H9 (cell line): ENCODE data around the gene PDPN. TPM values are rescaled to one million over a fixed set of nuclear protein-coding genes. Genes with fewer than 3 reads are reported as not detected.

ENCODE experiments used
- DNase-seq: peaks from one replicate; pipeline ENCODE4 v3.0.0-alpha.2; 2017
- H2AFZ ChIP-seq: one replicate; pipeline ENCODE4 v1.6.1; 2013; ENCODE audit warnings: mild to moderate bottlenecking, low read length, control low read depth, moderate library complexity
- H2AK5ac ChIP-seq: 2 replicates; pipeline ENCODE4 v1.6.1; 2013; ENCODE audit warnings: low read length, control low read depth, mixed read lengths; ENCODE audit not compliant: insufficient read length
- H2BK120ac ChIP-seq: one replicate; pipeline ENCODE4 v1.6.1; 2013; ENCODE audit warnings: low read depth, mild to moderate bottlenecking, low read length, control low read depth, inconsistent platforms; ENCODE audit not compliant: poor library complexity, severe bottlenecking
- H2BK12ac ChIP-seq: 2 replicates; pipeline ENCODE4 v1.6.1; 2013; ENCODE audit warnings: low read length, control low read depth, mixed read lengths, low read depth; ENCODE audit not compliant: insufficient read length
- H2BK15ac ChIP-seq: 2 replicates; pipeline ENCODE4 v1.6.1; 2013; ENCODE audit warnings: low read depth, low read length, control low read depth
- H2BK20ac ChIP-seq: one replicate; pipeline ENCODE4 v1.6.1; 2013; ENCODE audit warnings: low read depth, mild to moderate bottlenecking, low read length, control low read depth, inconsistent platforms; ENCODE audit not compliant: poor library complexity, severe bottlenecking
- H2BK5ac ChIP-seq: 2 replicates; pipeline ENCODE4 v1.6.1; 2013; ENCODE audit warnings: low read length, control low read depth, mixed read lengths; ENCODE audit not compliant: insufficient read length
- H3K14ac ChIP-seq: 2 replicates; pipeline ENCODE4 v1.6.1; 2013; ENCODE audit warnings: low read length, control low read depth; ENCODE audit not compliant: insufficient read depth
- H3K18ac ChIP-seq: 2 replicates; pipeline ENCODE4 v1.6.1; 2013; ENCODE audit warnings: low read depth, mild to moderate bottlenecking, mixed read lengths, low read length, control low read depth; ENCODE audit not compliant: insufficient read length
- H3K23ac ChIP-seq: 2 replicates; pipeline ENCODE4 v1.6.1; 2013; ENCODE audit warnings: low read length, control low read depth, mixed read lengths, low read depth; ENCODE audit not compliant: insufficient read length
- H3K23me2 ChIP-seq: 2 replicates; pipeline ENCODE4 v1.6.1; 2013; ENCODE audit warnings: low read depth, mild to moderate bottlenecking, mixed read lengths, low read length, control low read depth; ENCODE audit not compliant: insufficient read length, poor library complexity, severe bottlenecking
- H3K27ac ChIP-seq: 2 replicates; pipeline ENCODE4 v1.5.1; 2013; ENCODE audit warnings: low read length, control low read depth, mixed read lengths, low read depth; ENCODE audit not compliant: insufficient read length
- H3K27me3 ChIP-seq: 2 replicates; pipeline ENCODE4 v1.6.1; 2013; ENCODE audit warnings: low read length, control low read depth, inconsistent platforms; ENCODE audit not compliant: insufficient read depth
- H3K4ac ChIP-seq: 2 replicates; pipeline ENCODE4 v1.6.1; 2013; ENCODE audit warnings: low read depth, mild to moderate bottlenecking, control low read depth, inconsistent platforms, low read length, moderate library complexity
- H3K4me1 ChIP-seq: 2 replicates; pipeline ENCODE4 v1.6.1; 2013; ENCODE audit warnings: low read length, control low read depth, inconsistent platforms; ENCODE audit not compliant: insufficient read depth
- H3K4me2 ChIP-seq: 2 replicates; pipeline ENCODE4 v1.6.1; 2013; ENCODE audit warnings: low read length, control low read depth, mixed read lengths; ENCODE audit not compliant: insufficient read length, insufficient read depth
- H3K56ac ChIP-seq: 2 replicates; pipeline ENCODE4 v1.6.1; 2013; ENCODE audit warnings: low read depth, mild to moderate bottlenecking, mixed read lengths, low read length, control low read depth; ENCODE audit not compliant: insufficient read length
- H3K79me1 ChIP-seq: 2 replicates; pipeline ENCODE4 v1.6.1; 2013; ENCODE audit warnings: low read depth, mild to moderate bottlenecking, moderate library complexity, low read length, control low read depth, inconsistent platforms; ENCODE audit not compliant: insufficient read depth, poor library complexity, severe bottlenecking
- H3K79me2 ChIP-seq: 2 replicates; pipeline ENCODE4 v1.6.1; 2013; ENCODE audit warnings: low read length, control low read depth, inconsistent platforms; ENCODE audit not compliant: insufficient read depth
- H3K9ac ChIP-seq: 2 replicates; pipeline ENCODE4 v1.6.1; 2013; ENCODE audit warnings: low read length, control low read depth, mixed read lengths; ENCODE audit not compliant: insufficient read length; ENCODE audit errors: extremely low read depth
- H3K9me3 ChIP-seq: one replicate; pipeline ENCODE4 v1.6.1; 2013; ENCODE audit warnings: low read depth, low read length, inconsistent platforms; ENCODE audit not compliant: control insufficient read depth
- H3T11ph ChIP-seq: one replicate; pipeline ENCODE4 v1.6.1; 2013; ENCODE audit warnings: mild to moderate bottlenecking, low read length, control low read depth, inconsistent platforms
- H4K20me1 ChIP-seq: one replicate; pipeline ENCODE4 v1.6.1; 2013; ENCODE audit not compliant: control insufficient read depth, insufficient read length, insufficient read depth
- H4K5ac ChIP-seq: 2 replicates; pipeline ENCODE4 v1.6.1; 2013; ENCODE audit warnings: low read depth, mild to moderate bottlenecking, mixed read lengths, low read length, control low read depth; ENCODE audit not compliant: insufficient read length
- H4K8ac ChIP-seq: replicated peaks from 2 replicates; pipeline ENCODE4 v1.6.1; 2013; ENCODE audit warnings: low read length, control low read depth, mixed read lengths, low read depth; ENCODE audit not compliant: insufficient read length
- H4K91ac ChIP-seq: 2 replicates; pipeline ENCODE4 v1.6.1; 2013; ENCODE audit warnings: low read depth, mild to moderate bottlenecking, moderate library complexity, mixed read lengths, low read length, control low read depth; ENCODE audit not compliant: insufficient read length
- H3K27ac Mint-ChIP-seq, 3 experiments: 2 replicates in 2 of 3; 3 replicates in 1 of 3; pipeline ENCODE4 v1.8.0; 2020 to 2021; ENCODE audit warnings: mixed read lengths in 3 of 3, mild to moderate bottlenecking in 1 of 3, moderate library complexity in 1 of 3
- H3K27me3 Mint-ChIP-seq: 2 replicates; pipeline ENCODE4 v1.8.0; 2021; ENCODE audit warnings: low read depth, mild to moderate bottlenecking, moderate library complexity, mixed read lengths
- H3K36me3 Mint-ChIP-seq, 3 experiments: 2 replicates in 2 of 3; 3 replicates in 1 of 3; pipeline ENCODE4 v1.8.0; 2020 to 2021; ENCODE audit warnings: low read depth in 3 of 3, mixed read lengths in 3 of 3; ENCODE audit not compliant: insufficient read depth in 1 of 3
- H3K4me1 Mint-ChIP-seq, 2 experiments: 2 replicates each; pipeline ENCODE4 v1.8.0; 2020; ENCODE audit warnings: mixed read lengths in 2 of 2
- H3K4me3 Mint-ChIP-seq, 2 experiments: 2 replicates in 1 of 2; 3 replicates in 1 of 2; pipeline ENCODE4 v1.8.0; 2020 to 2021; ENCODE audit warnings: mild to moderate bottlenecking in 2 of 2, mixed read lengths in 2 of 2, moderate library complexity in 1 of 2
- H3K9me3 Mint-ChIP-seq, 2 experiments: 2 replicates in 1 of 2; 3 replicates in 1 of 2; pipeline ENCODE4 v1.8.0; 2020; ENCODE audit warnings: mild to moderate bottlenecking in 2 of 2, mixed read lengths in 2 of 2, moderate library complexity in 1 of 2
- CTCF ChIP-seq: fragments of 200-600 bp; sonication (generic); conservative IDR thresholded peaks from 3 replicates; pipeline ENCODE4 v1.8.0; 2021; ENCODE audit warnings: antibody characterized with exemption, mild to moderate bottlenecking
- WGBS: extraction: QIAGEN DNeasy Blood & Tissue Kit; methylation state at CpG from one replicate; pipeline ENCODE4 v1.1.7; 2013; ENCODE audit warnings: missing lambda C conversion rate, low lambda C conversion rate, mixed read lengths; ENCODE audit not compliant: insufficient read length; ENCODE audit errors: extremely low coverage; 5-methylcytosine and 5-hydroxymethylcytosine counted together
- total RNA-seq: library from RNA; stranded (reverse); gene quantifications from 2 replicates; pipeline ENCODE4 v1.2.1, GENCODE V29; 2021

PDPN gene
- total RNA-seq, 1 experiment from 2014 or later: 205 TPM

DNA sequence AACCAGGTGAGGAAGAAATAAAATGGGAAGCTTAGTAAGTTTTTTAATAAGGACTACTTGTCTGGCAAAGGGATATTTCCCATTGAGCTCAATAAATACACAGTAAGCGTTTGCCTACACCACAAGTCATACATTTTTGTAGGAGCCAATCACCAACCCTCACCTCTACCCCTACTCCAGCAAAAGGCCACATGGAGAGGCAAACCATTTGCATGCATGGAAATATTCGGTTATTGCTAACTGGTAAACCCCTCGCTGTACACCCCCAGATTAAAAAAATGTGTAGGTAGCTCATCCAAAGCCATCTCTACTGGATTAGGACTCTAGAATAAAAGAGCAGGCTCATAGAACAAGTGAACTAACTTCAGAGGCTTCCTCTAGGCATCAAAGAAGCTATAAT is 21.1 kb downstream of the PDPN start:
- no peak overlapping the region; a peak in 2 of 7 replicates for H3K27ac Mint-ChIP-seq
- Histone ChIP-seq H3K23ac (no peak overlapping the region), H4K20me1 (no peaks in the 10 kb centered on the region), H2BK120ac (no peak overlapping the region), H3K18ac (no peak overlapping the region), H2BK12ac (no peak overlapping the region), H2AFZ (no peak overlapping the region), H3K27me3 (no peaks in the 10 kb centered on the region), H3T11ph (no peak overlapping the region), H3K56ac (no peak overlapping the region), H2BK5ac (no peak overlapping the region), H3K79me2 (peaks cover 5% of the 10 kb centered on the region; the same call in 1 of the 2 replicates), H3K27ac (no peak overlapping the region), H3K23me2 (no peaks in the 10 kb centered on the region), H4K5ac (no peak overlapping the region), H2AK5ac (no peak overlapping the region), H4K8ac (no peak overlapping the region), H2BK15ac (no peak overlapping the region), H3K4me1 (peaks cover 8% of the 10 kb centered on the region; the same call in 1 of the 2 replicates), H3K9ac (no peak overlapping the region), H3K4me2 (no peak overlapping the region), H3K79me1 (no peaks in the 10 kb centered on the region), H3K4ac (no peak overlapping the region), H2BK20ac (no peak overlapping the region), H3K14ac (no peak overlapping the region), H4K91ac (no peak overlapping the region), H3K9me3 (no peaks in the 10 kb centered on the region)
- no peak for DNase-seq
- TF ChIP-seq CTCF: no peak
- no CpG with 5 or more reads among the region's 3 CpGs for WGBS
- H3K4me1 Mint-ChIP-seq: peaks cover 38 to 49% of the 10 kb centered on the region in 2 experiments
- H3K9me3 Mint-ChIP-seq: no peaks in the 10 kb centered on the region
- no peak overlapping the region for H3K4me3 Mint-ChIP-seq
- H3K27me3 Mint-ChIP-seq: no peaks in the 10 kb centered on the region
- peaks cover 26 to 52% (median 47%) of the 10 kb centered on the region in 3 experiments; a peak in 6 of 7 replicates for H3K36me3 Mint-ChIP-seq
